Measurements from ENCODE around the gene NUCB1.
"Not testable (repeated sequence)": the region's sequence is repeated elsewhere in the genome, so short reads cannot be mapped to it uniquely, and the experiment has no call there.

The NUCB1 gene

GRCh38 chr19:48874303-48875135 is 25.6 kb upstream of the NUCB1 start:
- DNase-seq (ENCODE audit: low read depth, low spot score): no peak

DNA sequence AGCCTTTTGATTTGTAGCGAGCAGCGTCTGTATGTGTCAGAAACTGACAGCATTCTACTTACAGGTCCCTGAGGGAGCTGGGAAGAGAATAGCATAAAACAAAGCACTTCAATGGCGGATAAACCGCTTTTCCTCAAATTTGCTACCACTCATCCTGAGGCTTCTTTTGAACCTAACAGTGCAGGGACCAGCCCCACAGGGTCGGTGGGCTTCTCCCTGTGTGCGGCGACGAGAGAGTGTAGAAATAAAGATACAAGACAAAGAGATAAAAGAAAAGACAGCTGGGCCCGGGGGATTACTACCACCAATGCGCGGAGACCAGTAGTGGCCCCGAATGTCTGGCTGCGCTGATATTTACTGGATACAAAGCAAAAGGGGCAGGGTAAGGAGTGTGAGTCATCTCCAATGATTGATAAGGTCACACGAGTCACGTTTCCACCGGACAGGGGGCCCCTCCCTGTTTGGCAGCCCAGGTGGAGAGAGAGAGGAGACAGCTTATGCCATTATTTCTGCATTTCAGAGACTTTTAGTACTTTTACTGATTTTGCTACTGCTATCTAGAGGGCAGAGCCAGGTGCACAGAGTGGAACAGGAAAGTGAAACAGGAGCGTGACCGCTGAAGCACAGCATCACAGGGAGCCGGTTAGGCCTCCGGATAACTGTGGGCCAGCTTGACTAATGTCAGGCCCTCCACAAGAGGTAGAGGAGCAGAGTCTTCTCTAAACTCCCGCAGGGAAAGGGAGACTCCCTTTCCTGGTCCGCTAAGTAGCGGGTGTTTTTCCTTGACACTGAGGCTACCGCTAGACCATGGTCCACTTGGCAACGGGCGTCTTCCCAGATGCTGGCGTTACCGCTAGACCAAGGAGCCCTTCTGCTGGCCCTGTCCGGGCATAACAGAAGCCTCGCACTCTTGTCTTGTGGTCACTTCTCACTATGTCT is 23.8 kb upstream of the NUCB1 start:
- not testable (repeated sequence) for DNase-seq (ENCODE audit: low read depth, low spot score)

DNA sequence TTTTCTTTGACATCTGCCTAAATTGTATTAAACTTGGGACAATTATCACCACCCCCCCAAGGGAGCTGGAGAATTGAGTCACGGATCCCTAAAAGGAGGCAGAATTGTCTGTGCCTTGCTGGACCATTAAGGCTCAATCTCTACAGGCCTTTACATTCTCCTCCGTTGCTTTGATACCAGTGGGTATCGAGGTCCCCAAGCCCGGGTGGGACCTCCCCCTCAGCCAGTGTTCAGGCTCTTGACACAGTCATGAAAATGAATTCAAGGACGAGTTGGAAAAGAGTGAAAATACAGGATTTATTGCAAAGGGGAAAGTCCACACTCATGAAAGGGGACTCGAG is 22.3 kb upstream of the NUCB1 start:
- DNase-seq (ENCODE audit: low read depth, low spot score): no peak

DNA sequence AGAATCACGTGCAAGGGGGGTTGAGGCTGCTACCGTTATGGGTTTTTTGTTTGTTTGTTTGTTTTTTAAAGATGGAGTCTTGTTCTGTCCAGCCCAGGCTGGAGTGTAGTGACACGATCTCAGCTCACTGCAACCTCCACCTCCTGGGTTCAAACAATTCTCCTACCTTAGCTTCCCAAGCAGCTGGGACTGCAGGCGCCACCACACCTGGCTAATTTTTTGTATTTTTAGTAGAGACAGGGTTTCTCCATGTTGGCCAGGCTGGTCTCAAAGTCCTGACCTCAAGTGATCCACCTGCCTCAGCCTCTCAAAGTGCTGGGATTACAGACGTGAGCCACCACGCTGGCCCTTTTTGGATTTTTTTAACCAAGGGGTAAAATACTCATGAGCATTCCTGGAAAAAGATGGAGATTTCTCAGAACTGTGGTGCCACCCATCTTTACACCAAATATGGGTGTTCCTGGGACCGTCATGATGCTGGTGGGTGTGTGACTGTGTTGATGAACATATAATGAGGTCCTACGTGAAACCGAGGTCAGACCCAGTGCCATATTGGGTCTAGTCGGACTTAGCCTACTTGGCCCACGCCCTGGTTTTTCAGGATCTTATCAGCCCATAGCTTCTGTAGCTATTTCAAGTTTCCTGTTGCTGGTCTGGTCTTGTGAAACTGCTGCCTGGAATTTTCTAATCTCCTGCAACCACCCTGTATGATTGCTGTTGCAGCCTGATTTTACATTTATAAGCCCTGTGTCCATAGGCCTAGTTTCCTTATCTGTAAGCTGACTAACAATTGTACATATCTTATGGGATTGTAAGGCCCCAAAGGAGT is 21.7 kb upstream of the NUCB1 start:
- no peak for DNase-seq (ENCODE audit: low read depth, low spot score)

DNA sequence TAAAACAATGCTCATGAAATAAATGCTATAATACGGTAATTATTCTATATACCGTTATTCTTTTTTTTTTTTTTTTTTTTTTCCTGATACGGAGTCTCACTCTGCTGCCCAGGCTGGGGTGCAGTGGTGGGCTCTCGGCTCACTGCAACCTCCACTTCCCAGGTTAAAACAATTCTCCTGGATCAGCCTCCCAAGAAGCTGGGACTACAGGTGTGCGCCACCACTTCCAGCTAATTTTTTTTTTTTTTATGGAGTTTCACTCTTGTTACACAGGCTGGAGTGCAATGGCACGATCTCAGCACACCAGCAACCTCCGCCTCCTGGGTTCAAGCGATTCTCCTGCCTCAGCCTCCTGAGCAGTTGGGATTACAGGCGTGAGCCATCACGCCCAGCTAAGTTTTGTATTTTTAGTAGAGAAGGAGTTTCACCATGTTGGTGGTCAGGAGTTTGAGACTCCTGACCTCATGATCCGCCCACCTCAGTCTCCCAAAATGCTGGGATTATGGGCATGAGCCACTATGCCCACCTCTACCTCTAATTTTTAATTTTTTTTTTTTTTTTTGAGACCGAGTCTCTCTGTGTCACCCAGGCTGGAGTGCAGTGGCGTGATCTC is 21.0 kb upstream of the NUCB1 start:
- no peak for DNase-seq (ENCODE audit: low read depth, low spot score)

DNA sequence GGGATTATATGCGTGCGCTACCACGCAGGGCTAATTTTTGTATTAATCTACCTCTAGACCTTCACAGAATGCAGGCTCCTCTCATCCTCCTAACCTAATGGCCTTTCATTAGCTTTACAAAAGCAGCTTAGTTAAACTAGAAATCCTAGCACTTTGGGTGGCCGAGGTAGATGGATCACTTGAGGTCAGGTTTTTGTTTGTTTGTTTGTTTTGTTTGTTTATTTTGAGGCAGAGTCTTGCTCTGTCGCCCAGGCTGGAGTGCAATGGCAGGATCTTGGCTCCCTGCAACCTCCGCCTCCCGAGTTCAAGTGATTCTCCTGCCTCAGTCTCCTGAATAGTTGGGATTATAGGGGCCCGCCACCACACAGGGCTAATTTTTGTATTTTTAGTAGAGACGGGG is 20.4 kb upstream of the NUCB1 start:
- DNase-seq (ENCODE audit: low read depth, low spot score): not testable (repeated sequence)

- no peak for DNase-seq (ENCODE audit: low read depth, low spot score)
These were observed 18.1 kb upstream of the NUCB1 start for GRCh38 chr19:48881741-48882657.

GRCh38 chr19:48883726-48884125 is 16.4 kb upstream of the NUCB1 start:
- DNase-seq (ENCODE audit: low read depth, low spot score): no peak

DNA sequence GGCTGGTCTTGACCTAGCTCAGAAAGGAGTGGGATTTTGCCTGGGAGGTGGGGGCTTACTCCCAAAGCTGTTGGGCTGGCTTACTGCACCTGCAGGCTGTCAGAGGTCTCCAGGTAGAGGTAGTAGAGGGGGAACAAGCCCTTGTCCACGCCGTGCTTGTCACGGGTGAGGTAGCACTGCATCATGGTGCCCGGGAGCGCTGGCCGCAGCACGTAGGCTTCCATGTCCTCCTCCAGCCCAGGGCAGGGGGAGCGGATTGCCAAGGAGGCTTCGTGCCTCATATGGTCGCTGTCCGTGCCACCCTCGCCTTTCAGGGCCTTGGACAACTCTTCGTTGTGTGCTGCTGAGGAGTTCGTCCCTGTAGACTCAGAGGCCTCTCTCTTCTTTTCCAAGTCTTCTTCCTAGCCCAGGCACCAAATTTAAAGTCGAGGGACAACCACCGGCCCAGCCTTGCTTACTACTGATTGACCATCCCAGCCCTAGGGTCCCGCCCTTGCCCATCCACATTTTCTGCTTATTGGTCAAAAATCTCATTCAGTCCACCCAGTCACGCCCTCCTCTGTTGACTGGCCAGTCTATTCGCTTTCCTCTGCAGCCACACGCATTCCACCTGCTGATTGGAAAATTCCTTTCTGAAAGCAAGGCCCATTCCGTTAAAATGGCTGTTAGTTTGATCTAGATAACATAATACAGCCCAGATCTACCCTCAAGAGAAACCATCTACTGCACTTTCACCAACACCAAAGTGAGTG is 12.1 kb upstream of the NUCB1 start:
- DNase-seq (ENCODE audit: low read depth, low spot score): no peak

DNA sequence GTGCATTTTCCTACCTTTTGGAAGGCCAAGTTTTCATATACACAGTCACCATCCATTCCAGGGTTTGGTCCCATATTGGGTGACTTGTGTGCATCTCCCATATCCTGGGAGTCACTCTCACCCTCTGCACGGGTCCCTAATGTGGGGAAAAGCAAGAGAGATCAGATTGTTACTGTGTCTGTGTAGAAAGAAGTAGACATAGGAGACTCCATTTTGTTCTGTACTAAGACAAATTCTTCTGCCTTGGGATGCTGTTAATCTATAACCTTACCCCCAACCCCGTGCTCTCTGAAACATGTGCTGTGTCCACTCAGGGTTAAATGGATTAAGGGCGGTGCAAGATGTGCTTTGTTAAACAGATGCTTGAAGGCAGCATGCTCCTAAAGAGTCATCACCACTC is 10.6 kb upstream of the NUCB1 start:
- not testable (repeated sequence) for DNase-seq (ENCODE audit: low read depth, low spot score)

DNA sequence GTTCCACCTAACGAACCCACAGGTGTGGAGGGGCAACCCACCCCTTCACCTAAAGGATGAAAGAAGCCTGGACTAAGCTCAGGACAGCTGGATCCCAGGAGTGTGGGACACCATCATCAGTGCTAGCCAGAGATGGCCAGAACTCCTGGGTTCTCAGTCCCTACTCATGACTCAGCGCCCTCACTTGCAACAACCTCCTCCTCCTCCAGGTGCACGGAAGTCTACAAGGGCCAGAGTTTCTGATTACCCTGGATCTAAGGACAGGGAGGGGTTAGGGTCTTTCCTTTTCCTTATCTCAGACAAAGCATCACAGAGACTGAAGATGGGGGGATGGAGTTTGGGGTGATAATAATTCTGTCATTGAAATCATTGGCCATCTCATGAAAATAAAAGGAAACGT is 9.6 kb upstream of the NUCB1 start:
- DNase-seq (ENCODE audit: low read depth, low spot score): no peak

GRCh38 chr19:48895226-48895625 is 4.9 kb upstream of the NUCB1 start:
- no peak for DNase-seq (ENCODE audit: low read depth, low spot score)

GRCh38 chr19:48896191-48896720 is 3.9 kb upstream of the NUCB1 start:
- DNase-seq (ENCODE audit: low read depth, low spot score): no peak

GRCh38 chr19:48897181-48897580 is 2.9 kb upstream of the NUCB1 start:
- DNase-seq (ENCODE audit: low read depth, low spot score): no peak

GRCh38 chr19:48899386-48899749 is 744 bp upstream of the NUCB1 start:
- DNase-seq (ENCODE audit: low read depth, low spot score): not testable (repeated sequence)

- DNase-seq (ENCODE audit: low read depth, low spot score): no peak
These were observed 630 bp downstream of the NUCB1 start for GRCh38 chr19:48900477-48901406.

DNA sequence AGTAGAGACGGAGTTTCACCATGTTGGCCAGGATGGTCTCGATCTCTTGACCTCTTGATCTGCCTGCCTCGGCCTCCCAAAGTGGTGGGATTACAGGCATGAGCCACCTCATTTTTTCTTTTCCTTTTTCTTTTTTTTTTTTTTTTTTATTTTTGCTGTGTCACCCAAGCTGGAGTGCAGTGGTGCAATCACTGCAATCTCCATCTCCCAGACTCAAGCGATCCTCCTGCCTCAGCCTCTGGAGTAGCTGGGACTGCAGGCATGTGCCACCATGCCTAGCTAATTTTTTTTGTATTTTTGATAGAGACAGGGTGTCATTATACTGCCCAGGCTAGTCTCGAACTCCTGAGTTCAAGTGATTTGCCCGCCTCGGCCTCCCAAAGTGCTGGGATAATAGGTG is 2.2 kb downstream of the NUCB1 start:
- not testable (repeated sequence) for DNase-seq (ENCODE audit: low read depth, low spot score)

DNA sequence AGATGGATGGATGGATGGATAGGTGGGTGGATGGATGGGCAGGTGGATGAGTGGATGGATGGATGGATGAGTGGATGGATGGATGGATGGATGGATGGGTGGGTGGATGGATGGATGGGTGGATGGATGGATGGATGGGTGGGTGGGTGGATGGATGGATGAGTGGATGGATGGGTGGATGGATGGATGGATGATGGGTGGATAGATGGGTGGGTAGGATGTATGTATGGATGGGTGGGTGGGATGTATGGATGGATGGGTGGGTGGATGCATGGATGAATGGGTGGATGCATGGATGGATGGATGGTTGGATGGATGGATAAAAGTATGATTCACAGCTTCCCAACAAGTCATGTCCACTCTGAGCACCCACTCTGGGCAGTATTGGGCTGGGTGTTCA is 3.7 kb downstream of the NUCB1 start:
- DNase-seq (ENCODE audit: low read depth, low spot score): not testable (repeated sequence)

Measured in smooth muscle cell of the brain vasculature (primary cell).